Activated CD4-positive, alpha-beta T cell treated with anti-CD3 and anti-CD28 coated beads, Interleukin-2, Interleukin-4, amounts not matched to agents 100 ng/mL and 50 ng/mL, durations not matched to agents 16 hours and 8 hours (primary cell): ENCODE measurements around the gene BLVRA.

Experiments
- DNase-seq: peaks from one replicate; pipeline ENCODE4 v3.0.0-alpha.2; 2020; ENCODE audit warnings: low spot score

BLVRA gene

DNA sequence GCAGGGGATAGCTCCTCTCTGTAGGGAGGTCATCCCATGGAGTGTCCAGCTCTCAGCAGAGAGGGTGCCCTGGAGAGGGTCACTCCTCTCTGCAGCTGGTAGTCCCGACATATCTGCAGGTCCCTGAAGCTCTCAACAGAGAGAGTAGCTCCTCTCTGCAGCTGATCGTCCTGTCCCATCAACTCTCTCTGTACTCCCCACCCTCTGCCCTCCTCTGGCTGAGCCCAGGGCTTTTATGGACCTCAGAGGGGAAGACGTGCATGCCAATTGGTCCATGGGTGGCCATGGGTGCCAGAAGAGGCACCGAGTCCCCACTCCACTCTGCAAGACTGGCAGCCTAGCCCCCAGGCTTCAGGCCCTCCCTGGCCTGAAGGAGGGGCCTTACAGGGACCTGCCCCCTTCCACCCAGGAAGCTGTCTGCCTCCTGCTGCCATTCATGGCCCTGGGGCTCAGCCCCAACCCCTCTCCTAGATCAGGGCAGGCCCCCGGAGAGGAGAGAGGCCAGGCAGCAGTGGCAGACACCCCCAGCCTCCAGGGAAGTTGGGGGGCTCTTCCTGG is 9.0 kb upstream of the BLVRA start:
- no peak for DNase-seq

DNA sequence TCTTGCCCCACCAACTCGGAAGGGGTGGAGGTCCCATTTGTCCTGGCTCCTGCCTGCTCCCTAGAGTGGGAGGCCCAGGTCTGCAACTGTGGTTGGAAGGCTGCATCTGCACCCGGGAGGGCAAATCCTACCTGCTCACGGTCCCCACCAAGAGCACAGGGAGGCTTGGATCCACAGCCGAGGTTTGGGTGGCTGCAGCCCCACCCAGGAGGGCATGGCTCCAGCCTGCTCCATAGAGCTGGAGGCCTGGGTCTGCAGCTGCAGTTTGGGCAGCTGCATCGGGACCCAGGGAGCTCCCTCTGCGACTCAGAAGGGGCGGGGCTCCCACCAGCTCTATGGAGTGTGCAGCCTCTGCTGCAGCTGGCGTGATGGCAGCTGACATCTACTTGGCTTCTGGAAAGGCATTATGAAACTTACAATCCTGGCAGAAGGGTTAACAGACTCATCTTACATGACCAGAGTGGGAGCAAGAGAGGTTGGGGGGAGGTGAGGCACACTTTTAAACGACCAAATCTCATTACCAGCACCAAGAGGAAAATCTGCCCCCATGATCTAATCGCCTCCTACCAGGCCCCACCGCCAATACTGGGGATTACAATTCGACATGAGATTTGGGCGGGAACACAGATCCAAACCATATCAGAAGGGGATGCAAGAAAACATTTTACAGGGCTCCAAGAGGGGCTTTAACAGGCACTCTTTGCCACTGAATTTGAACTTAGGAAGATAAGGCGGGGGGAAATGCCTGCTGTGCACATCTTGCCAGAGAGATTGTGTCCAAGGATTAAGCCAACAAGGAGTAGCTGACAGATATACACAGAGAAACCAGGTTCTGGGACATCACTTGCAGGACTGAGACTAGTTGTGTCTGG is 8.2 kb upstream of the BLVRA start:
- DNase-seq = no peak

DNA sequence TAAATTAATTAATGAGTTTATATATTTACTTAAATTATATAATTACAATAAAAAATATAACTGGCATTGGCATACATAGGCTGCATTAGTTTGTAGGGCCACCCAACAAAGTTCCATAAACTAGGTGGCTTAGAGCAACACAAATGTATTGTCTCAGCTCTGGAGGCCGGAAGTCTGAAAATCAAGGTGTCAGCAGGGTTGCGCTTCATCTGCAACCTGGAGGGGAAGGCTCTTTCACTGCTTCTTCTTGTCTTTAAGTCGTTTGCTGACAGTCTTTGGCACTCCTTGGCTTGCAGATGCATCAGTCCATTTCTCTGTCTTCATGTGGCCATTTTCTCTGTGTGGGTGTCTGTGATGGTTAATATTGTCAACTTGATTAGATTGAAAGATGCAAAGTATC is 6.1 kb upstream of the BLVRA start:
- DNase-seq = no peak

DNA sequence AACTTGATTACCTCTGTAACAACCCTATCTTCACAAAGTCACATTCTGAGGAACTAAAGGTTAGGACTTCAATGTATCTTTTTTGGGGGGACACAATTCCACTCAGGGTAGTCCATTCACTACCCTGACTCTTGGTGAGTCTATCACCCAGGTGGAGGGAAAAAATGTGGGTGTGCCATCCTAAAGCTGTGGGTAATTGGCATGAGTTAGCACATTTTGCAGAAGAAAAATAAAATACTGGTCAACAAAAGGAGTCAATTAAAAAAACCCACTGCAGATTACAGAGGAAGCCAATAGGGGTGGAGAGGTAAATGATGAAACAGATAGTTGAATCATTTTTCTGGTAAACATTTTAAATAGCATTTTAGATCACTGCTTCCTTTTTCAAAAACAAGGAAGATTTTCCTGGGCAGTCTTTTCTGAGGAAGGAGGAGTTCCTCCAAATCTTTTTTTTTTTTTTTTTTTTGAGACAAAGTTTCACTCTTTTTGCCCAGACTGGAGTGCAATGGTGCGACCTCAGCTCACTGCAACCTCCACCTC is 5.1 kb upstream of the BLVRA start:
- no peak for DNase-seq

DNA sequence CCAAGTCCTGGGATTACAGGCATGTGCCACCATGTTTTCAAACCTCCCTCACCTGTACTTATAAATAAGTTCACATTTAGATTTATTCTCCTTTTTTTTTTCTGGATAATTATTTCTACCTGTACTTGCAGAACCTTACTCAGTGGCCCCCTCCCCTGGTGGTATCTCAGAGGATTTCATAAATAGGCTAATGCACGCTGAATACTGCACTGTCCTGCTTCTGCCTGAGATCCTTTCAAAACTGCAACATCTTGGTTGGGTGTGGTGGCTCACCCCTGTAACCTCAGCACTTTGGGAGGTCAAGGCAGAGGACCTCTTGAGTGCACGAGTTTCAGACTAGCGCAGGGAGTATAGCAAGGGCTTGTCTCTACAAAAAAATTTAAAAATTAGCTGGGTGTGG is 4.6 kb upstream of the BLVRA start:
- no peak for DNase-seq

DNA sequence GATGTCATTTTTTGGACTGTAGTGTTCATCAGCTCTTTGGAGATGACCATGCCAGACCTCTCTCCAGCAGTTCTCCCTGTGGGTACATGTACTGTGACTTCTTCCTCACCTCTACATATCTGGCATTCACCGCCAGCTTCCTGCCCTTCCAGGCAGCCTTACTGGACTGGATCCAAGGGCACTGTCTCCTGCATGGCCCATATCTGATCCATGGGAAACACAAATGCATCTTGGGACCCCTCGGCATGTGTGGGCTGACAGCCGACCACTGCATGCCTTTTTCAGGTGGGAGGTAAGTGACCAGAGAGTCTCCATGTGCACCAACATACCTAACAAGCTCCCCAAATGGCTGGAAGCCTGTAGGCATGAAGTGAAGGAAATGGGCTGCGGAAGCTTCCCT is 3.9 kb upstream of the BLVRA start:
- no peak for DNase-seq

DNA sequence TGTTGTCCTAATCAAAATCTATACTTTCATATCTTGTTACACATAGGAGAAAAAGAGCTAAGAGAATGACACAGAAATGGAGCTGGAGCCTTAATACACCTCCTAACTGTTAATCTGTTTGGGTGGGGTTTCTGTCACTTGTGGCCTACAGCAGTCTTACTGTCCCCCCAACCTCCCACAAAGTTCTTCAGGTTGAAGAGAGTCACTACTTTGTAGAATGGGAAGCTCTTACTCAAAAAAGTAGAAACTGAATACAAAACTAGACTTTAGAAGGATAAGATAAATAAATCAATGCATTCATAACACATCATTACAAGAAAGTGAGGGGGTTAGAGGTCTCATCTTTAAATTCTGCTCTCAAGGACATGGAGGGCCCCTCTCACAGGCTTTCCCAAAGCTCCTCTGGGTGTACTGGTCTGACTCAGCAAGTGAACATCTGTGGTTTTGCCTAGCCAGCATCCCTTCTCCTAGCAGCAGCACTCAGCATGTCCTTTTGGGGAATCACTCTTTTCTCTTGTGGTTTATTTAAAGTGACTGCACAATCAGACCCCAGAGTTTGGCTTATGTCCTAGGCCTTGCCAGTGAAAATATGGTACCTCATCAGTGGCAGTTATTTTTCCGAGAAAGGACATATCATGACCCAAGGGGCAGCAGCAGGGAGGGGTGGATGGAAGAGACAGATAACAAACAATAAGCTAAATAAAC is 2.0 kb upstream of the BLVRA start:
- DNase-seq = peak; percentile 65

DNA sequence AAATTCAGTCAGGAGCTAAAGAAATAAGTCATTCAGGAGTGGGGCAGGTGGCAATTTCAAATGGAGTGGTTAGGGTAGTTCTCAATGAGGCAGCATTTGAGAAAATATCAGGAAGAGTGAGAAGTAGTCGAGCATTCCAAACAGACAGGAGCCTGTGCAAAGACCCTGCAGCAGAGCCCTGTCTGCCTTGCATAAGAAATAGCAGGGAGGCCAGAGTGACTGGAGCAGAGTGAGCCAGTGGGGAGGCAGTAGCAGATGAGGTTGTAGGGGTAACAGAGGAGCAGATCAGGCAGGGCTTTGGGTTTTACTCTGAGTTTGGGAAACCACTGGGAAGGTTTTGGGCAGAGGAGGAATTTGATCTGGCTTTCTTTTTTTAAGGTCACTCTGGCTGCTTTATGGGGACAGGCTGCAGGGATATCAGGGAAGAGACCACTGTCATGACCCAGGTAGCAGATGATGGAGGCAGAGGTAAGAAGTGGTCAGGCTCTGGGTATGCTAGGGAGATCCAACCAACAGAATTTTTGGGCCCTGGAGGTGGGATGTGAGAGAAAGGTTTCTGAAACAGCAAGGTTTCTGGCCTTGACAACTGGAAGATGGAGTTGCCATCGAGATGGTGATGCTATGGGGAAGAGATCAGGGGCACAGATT is 1.3 kb upstream of the BLVRA start:
- DNase-seq = no peak

DNA sequence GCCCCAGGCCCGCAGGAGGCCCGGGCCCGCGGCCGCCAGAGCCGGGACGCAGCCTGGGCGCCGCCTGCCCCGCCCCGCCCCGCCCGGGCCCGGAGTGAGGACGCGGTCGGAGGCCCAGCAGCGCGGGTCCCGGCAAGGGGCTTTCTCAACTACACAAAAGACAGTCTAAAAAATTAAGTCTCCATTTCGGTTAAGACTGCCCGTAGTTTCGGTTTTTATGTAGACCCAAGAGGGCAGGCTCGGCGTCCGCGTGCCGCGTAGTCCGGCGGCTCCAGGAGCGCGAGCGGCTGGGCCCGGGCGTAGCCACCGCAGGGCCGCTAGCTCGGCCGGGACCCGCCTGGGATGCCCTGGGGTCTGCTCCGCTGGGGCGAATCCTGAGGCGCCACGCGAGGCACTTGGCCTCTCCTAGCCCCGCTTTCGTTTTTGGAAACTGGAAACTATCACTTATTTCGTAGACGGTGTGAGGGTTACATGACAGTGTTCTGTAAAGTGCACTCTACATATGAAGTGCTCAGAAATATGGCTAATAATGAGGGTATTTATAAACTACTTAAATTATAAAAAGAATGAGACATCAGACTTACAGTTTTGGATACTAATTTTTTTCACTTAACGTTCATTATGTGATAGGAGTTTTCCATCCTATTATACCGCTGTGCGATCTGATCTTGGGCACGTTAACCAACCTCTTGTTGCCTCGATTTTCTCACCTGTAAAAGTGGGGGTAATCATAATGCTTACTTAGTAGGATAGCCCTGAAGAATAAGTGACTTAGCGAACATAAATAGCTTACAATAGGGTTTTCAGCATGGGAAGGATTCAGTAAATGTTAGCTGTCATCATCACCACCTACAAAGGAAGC is 573 bp downstream of the BLVRA start:
- no peak for DNase-seq

DNA sequence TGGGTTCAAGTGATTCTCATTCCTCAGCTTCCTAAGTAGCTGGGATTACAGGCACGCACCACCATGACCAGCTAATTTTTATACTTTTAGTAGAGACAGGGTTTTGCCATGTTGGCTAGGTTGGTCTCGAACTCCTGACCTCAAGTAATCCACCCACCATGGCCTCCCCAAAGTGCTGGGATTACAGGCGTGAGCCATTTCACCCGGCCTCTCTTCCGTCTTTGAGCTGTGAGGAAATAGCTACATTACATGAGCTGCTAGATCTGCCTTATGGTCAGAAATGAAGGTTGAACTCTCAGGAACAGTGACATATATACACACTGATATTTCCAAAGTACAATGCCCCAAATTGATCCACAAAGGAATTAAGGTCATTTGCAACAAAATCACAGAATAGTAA is 2.4 kb downstream of the BLVRA start:
- DNase-seq = no peak

DNA sequence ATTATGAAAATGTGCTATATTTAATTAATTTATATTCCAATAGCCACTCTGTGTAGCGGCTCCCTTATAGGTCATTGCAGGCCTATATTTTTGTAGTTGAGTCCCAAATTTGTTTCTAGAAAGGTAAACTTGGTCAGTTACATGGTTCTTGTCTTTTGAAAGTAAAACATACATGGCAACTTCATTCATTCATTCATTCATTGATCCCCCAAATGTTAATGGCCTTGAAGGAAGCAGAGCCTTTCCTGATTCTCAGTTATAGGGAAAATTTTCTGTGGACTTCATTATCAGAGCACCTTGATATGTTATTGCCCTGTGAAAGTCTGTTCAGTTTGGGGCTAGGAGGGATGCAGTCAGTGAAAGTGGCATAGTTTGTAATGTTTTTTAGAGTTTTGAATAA is 2.9 kb downstream of the BLVRA start:
- no peak for DNase-seq

DNA sequence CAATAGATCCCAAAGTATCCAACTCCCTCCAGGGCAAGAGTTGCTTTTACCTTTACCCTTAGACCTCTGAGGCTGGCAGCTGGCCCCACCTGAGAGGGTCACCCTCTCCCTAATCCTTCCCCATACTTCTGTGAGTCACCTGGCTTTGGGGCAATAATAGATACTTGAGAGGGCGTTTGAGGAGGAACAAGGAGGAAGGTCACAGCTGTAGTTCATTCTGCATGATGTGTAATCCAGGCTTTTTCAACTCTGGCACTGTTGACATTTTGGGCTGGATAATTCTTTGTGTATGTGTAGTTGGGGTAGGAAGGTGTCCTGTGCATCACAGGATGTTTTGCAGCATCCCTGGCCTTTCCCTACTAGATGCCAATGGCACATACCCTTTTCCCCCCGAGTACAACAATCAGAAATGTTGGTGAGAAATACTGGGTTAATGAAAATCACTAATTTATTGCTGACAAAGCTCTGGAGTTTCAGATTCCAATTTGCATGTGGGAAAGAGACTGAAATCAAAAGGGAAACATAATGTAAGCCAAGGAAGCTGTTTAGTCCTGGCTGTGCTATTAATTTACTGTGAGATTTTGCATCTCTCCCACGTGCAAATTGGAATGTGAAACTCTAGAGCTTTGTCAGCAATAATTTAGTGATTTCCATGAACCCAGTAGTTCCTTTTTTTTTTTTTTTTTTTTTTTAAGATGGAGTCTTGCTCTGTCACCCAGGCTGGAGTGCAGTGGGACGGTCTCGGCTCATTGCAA is 3.6 kb downstream of the BLVRA start:
- no peak for DNase-seq

DNA sequence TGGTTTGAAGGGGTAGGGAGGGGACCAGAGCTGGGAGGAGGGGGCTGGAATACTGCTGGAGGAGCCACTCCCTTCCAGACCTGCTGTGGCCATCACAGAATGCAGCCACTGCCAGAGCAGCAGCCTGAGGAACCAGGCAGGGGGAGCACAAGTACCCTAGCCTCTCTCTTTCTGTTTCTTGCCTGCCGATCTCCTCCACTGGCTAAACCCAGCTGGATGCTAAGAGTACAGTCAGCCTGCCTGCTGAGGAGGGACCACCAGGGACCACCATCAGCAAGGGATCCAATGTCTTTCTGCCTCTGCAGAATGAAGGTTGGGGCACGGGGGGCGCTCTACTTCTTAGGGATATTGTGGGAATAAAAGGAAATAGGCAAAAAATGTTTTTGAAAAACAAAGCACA is 4.7 kb downstream of the BLVRA start:
- DNase-seq = no peak

DNA sequence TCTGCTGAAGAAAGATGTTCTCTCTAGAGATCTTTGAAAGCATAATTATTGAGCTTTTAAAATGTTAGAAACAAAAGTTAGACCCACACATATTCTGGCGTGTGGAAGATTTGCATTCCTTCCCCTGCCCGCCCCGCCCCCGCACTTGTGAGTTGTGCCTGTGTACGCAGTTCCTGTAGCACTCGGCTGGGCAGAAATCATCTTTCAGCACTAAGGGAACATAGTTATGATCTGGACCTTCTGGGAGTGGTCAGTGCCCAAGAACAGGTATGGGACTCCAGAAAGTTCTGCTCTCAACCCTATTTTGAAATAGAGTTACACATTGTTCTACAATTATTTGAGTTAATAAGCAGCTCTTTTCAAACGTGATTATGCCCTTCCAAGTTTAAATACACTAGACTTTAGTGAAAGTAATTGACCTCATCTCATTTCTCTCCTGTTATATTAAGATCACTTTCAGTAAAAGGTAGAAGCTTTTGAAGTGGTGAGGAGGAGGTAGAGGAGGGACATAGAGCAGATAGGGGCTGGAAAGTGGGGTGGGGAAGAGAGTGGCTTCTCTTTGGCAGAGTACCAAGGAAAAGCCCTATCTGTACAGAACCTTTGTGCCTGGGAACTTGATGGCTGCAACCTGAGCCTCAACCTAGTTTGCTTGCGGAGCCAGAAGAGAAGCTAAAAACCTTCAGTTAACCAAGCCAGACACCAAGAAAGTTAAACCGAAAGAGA is 5.7 kb downstream of the BLVRA start:
- no peak for DNase-seq

DNA sequence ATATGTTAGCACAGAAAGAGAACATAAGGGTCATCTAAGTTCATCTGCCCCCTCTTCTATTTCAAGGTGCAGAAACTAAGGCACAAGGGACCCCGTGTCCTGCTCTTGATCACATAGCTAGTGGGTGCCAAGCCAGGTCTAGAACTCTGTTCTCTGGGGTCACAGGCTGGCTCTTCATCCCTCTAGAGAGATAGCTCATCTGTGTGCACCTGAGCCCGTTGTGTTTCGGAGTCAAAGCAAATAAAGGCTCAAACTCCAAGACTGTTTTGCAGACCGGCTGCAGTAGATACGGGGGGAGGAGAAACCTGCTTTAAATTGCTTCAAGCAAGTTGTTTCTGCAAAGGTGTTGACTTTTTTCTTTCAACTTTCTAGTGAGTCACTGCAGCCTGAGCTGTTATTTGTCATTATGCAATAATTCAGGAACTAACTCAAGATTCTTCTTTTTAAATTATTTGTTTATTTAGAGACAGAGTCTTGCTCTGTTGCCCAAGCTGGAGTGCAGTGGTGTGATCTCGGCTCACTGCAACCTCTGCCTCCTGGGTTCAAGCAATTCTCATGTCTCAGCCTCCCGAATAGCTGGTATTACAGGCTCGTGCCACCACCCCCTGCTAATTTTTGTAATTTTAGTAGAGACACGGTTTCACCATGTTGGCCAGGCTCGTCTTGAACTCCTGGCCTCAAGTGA is 6.5 kb downstream of the BLVRA start:
- DNase-seq = no peak

DNA sequence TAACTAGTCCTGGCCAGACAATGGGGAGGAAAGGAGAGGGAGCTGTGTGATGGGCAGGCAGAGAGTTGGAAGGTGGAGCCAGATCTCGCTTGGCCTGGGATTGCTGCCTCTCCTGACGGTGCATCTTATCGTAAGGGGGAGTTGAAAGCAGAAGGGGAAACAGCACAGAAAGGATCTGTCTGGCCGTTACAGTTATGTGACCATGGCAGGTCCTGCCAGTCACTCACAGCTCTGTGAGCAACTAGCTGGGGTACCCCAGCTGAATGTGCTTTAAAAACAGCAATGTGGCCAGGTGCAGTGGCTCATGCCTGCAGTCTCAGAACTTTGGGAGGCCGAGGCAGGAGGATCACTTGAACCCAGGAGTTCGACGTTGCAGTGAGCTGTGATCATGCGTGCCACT is 8.1 kb downstream of the BLVRA start:
- DNase-seq = no peak

DNA sequence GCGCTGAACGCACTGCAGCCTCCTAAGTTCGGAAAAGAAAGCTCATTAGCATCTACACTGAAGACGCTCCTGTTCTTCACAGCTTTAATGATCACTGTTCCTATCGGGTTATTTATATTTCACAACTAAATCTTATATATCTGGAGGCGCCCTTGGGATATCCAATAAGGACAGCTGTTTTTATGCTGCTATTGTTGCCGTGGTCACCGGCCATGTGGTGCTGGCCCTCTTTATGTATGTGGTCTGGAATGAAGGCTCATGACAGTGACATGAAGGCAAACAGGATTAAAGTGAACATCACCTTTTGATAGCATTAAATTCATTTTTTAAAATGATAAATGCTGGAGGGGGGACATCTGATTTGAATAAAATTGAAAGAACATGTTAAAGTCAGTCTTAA is 8.8 kb downstream of the BLVRA start:
- DNase-seq = no peak

DNA sequence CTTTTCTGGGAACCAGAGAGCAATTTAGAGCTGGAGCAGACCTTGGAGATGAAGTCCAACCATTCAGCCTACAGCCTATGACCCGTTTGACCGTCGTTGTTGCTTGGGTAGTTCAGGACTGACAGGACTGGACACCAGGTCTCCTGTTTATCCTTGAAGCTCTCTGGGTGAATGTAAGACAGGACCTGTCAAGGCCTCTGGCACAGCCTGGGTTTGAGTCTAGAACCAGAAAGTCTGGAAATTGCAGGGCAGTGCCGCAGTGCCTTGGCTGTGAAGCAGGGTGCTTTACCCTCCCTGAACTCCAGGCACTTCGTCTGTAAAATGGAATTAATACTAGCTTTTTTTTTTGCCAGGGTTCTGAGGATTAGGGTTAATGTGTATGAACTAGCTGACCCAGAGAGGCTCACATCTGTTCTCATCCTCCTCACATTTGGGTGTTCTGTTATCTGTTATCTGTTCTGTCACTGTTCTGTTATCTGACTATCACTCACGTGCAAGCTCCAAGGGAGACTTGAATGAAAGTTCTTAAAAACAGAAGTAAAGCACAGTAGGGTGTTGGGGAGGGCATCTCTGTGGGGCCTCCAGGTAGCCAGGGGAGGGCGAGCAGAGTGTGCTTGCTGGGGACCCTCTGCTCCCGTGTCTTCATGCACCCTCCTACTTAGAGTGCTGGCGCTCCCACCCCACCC is 9.9 kb downstream of the BLVRA start:
- DNase-seq = no peak

DNA sequence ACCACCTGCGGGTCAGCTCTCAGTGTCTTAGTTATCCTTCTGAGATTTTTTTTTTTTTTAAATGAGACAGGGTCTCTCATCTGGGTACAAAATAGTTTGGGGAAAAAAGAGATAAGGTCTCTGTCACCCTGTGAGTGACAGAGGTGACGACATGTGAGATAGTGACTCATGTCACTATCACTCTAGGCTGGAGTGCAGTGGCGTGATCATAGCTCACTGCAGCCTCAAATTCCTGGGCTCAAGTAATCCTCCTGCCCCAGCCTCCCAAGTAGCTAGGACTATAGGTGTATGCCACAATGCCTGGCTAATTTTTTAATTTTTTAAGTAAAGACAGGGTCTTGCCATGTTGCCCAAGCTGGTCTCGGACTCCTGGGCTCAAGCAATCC is 10.4 kb downstream of the BLVRA start:
- no peak for DNase-seq
